COLO668 (cell line): ENCODE measurements around the gene PRSS38.

Source experiments
- DNase-seq: peaks from one replicate; lab custom pipeline; 2025; ENCODE audit not compliant: unreplicated experiment; lab: John Stamatoyannopoulos, UW

The PRSS38 gene

DNA sequence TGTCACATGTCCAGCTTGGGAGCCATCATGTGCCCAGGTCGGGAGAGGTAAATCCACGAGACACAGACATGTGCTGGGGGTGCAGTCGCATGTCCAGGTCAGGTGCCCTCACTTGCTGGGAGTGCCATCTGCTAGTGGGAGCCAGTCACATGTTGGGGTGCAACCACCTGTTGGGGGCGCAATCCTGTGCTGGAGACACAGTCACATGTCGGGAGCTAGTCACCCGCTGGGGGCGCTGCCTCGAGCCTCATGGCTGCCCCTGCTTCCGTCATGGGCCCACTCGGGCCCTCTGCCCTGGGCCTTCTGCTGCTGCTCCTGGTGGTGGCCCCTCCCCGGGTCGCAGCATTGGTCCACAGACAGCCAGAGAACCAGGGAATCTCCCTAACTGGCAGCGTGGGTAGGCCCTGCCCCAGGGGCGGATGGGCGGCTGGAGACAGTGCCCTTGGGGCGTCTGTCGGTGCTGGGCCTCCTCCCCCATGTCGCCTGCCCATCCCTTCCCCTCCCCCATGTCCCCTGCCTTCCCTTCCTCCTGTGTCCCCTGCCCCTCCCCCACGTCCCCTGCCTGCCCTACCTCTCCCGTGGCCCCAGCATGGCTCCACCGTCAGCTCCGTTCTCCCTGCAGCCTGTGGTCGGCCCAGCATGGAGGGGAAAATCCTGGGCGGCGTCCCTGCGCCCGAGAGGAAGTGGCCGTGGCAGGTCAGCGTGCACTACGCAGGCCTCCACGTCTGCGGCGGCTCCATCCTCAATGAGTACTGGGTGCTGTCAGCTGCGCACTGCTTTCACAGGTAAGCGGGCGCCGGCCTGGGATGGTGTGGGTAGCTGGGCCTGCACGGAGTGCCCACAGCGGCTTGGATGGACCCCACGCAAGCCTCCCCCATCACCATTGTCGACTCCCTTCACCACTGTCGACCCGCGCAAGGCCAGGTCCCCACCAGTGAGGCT, at the start of gene PRSS38:
PRSS38 (plus strand) TSS at position 208 of the 942 bp plus-strand sequence; CDS start at position 250, 42 bp downstream.
- DNase-seq, result no peak

DNA sequence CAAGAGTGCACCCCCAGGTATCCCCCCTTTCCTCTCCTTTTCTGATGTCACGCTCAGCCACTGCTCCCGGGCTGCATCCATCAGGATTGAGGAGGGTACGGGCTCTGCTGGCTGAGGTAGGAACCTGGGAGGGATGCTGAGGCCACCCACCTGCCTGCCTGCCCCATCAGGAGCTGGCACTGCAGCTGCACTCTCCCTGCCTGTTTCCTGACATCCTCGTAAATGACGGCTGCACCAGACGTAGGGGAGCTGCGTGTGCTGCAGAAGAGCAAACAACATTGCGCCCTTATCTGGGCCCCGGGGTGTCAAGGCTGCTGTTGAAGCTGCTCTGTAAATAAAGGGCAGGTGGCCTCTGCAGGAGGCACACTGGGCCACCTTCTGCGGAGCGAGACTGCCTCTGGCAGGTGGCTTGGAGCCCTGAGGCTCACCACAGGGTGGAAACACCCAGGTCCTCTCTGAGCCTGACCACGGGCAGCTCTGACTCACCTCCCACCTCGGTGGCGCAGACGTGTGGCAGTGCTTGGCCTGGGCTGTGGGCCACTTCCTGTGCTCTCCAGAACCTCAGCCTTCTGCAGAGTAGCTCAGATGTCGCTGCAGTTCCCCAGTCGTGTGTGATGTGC, 49.4 kb upstream of the PRSS38 start:
- peak; percentile 97 for DNase-seq

DNA sequence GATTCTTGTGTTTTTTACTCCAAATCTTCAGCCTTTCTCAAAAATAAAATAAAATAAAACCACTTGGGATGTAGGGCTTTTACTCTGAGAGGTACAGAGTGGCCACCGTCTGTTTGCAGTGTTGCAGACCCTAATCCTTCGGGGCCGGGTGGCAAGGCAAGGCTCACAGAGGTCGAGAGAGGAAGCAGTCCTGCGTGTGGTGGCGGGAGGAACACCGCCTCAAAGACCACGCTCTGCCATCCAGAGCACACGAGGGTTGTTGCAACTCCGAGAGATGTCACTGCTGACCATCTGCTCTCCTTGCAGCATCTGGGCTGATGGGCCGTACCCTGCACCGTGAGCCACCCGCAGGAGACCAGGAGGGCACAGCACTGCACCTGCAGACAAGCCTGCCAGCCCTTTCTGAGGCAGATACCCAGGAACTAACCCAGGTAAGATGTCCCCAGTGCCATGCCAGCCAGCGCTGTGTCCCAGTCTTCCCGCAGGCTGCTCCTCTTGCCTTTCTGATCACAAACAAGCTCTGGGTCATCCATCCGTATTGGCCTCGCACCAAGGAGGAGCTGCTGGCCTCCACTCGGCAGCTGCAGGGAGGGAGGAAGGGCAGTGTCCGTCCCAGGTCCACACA, 48.7 kb upstream of the PRSS38 start:
- peak; percentile 58 for DNase-seq

DNA sequence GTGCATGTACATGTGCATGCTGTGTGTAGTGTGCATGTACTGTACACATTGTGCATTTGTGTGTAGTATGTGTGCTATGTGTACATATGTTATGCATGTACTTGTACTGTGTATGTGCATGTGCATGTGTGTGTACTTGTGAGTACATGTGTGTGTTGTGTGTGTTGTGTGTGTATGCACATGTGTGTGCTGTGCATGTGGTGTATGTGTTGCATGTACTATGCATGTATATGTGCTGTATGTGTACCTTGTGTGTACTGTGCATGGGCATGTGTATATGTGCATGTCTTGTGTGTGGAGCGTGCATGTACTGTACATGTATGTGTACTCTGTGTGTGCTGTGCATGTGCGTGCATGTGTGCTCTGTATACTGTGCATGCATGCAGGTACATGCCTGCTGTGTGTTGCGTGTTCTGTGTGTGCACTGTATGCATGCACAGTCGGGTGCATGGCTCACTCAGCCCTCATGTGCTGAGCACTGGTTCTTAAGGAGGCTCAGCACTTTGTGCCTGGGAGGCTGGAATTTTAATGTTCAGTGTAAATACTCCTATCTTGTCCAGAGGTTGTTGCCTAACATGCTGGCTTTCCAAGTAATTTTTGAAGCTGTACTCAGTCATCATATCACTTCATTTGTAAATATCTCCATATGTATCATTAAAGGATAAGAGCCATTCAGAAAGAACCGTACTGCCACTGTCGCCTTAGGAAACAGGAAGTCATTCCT, 47.9 kb upstream of the PRSS38 start:
- DNase-seq, result no peak

DNA sequence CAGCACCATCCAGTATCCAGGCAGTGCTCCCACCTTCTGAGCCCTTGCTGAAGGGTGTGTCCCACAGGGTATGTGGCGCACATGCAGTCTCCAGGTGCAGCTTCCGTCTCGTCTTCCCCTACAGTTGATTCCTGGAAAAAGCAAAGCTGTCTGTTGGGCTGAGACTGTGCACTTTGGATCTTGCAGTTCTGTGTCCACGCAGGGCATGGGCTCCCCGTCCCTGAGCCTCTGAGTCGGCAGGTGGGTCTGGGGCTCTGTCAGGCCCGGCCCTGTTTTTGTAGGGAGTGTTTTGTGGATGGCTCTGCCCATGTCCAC, 47.4 kb upstream of the PRSS38 start:
- DNase-seq, result peak; percentile 37

DNA sequence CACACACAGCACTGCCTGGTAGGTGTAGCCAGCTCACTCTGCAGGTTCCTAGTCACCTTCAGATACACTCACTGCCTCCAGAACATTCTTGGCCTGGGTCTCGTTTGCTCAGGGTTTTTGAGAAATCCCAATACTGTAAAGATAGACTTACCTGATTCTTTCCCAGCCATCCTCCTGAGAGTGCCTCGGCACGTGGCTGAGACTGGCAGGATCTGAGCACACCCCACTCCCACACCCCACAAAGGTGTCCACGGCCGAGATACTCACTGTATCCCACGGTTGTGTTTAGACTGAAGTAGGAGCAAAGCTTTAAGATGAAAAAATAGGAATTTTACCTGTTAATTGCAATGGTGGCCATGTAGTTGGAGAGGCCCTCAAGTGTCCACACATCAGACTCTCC, 46.8 kb upstream of the PRSS38 start:
- no peak for DNase-seq

DNA sequence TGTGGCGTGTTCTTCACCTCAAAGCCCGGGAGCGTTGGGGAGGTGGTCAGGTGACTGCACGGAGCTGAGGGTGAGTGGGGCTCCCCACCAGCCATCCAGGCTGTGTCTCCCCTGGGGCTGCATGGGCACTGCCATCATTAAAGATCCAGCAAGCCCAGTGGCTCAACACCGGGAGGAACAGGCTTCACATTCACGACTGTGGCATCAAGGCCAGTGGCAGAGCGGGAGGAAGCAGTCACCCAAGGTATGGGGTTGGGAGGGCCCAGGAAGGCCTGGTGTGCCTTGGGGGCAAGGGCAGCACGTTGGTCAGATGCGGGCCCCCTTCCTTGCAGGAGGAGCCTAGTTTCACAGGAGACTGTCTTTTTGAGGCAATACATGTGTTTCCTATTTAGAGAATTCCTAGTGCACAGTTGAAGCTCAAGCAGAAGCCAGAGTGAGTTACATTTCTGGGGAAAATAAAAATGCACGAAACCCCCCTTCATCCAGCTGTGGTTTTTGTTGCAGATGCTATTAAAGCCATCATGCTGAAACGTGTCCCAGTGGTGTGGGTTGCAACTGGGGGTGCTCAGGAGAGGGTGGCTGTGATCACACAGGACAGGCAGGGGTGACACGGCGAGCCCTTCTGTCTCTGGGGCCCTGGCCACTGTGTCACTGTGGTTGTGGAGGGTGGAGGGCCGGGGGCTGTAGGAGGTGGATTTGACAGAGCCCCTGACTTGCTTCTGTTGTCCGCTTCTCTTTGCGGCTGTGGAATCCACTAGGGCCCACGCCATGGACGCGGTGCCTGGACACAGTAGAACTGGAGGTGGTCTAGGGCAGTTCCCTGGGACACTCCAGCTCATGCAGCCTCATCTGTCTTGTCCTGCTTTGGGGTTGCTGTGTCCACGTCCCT, 46.2 kb upstream of the PRSS38 start:
- no peak for DNase-seq

DNA sequence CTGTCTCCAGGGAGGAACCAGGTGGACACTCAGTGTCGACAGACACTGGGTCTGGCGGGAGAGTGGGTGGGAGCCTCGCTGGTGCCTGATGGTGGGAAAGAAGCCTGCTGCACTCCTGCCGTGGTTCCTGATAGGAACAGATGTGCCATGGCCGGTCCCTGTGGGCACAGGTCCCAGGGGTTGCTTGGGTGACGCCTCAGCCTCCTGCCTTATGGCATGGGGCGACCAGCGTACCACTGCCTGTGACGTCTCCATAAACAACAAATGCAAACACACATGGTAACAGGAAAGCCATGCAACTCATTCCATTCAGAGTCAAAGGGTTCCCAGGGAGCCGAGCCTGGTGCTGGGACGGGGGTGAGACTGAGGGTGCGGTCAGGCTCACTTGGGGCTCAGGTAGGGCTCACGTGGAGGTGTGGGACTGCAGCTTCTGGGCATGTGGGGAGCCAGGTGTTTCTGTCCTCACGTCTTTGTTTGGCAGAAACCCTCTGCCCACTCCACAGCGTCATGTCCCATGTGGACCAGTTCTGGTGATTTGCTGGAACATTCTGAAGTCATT, 45.5 kb upstream of the PRSS38 start:
- DNase-seq, result no peak

DNA sequence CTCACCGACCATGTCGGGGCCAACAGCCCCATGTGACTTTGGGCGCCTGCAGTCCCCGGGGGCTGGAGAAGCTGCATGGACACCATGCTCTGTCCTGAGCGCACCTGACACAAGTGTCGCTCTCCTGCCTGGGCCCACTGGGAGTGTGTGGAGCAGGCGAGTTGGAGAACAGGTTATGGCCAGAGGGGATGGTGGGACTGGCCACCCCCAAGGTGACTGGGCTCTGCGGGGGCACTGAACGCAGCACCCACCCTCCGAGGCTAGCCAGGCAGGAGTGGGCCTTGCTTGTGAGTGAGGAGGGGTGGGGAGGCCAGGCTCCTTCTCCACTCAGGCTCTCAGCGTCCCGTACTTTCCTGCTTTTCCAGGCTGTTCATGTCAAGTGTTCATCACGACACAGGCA, 44.7 kb upstream of the PRSS38 start:
- DNase-seq, result no peak

DNA sequence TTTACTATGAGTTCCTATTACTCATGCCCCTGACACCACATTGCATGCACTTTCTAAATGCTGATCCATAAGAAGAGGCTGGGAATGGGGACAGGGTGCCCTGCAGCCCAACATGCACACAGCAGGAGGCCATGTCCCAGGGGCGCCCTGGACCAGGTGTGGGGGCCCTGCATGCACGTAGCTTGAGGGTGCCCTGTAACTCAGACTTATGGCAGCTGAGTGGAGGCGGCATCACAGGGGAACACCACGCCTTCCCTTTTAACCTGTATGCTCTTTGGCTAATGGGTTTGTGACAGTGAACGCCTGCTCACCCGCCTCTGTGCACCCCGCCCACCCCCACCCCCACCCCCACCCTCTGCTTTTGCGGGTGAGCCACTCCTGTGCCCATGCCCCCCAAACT, 44.1 kb upstream of the PRSS38 start:
- no peak for DNase-seq

DNA sequence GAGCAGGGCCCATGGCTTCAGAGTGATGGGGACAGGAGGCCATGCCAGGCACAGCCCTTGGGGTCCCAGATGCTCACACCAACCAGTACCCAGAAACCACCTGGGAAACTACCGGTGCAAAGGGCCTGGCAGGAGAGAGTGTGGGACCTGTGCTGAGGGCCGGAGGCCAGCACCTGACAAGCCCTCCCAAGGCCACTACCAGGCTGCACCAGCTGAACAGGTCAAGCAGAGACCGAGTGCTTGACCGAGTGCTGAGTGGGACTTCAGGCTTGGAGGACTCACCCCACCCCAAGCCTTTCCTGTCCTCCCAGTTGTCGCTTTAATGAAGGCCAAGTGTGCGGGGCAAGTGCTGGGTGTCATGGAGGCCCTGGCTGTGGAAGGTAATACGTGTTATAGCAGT, 43.7 kb upstream of the PRSS38 start:
- DNase-seq, result no peak

DNA sequence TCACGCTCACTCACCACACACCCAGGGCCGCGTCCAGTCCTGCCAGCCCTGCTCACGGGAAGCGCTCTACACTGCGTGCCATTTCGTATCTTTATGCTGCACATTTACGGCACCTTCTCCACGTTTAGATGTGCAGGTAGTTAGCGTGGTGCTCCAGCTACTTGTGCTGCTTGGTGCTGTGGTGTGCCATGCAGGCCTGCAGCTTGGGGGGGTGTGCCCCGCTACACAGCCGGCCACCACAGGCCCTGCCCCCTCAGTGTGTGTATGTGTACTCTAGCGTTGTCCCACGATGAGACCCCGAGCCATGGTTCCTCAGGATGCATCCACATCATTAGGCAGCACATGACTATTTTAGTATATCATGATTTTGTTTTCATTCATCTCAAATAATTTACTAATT, 41.9 kb upstream of the PRSS38 start:
- peak; percentile 72 for DNase-seq

DNA sequence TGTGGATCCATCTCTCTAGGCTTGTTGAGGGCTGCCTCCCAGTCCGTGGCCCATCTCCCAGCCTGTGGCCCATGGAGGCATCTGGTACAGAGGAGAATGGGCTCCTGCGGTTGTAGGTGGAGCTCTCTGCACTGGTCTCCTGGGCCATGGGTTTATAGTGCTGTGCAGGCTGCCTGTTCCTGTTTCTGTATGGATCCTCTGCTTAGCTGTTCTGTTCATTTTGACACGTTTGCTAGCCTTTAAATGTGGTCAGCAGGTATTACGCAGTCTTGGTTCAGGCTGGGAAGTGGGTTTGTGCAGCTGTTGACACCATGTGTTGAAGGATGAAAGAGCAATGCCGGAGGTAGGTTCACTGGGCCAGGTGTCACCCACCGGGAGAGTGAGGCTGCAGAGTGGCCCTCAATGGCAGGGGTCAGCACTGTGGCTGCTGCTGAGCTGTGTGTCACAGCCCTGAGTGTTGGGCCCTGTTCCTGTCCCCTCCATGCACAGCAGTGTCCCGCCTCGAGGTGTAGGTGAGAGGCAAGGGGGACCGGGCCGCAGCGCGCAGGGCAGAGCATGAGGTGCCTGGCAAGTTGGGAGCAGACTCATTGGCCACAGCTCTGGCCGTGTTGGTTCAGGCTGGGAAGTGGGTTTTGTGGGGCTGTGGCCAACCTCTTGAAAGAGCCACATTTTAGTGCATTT, 41.3 kb upstream of the PRSS38 start:
- DNase-seq, result peak; percentile 82

DNA sequence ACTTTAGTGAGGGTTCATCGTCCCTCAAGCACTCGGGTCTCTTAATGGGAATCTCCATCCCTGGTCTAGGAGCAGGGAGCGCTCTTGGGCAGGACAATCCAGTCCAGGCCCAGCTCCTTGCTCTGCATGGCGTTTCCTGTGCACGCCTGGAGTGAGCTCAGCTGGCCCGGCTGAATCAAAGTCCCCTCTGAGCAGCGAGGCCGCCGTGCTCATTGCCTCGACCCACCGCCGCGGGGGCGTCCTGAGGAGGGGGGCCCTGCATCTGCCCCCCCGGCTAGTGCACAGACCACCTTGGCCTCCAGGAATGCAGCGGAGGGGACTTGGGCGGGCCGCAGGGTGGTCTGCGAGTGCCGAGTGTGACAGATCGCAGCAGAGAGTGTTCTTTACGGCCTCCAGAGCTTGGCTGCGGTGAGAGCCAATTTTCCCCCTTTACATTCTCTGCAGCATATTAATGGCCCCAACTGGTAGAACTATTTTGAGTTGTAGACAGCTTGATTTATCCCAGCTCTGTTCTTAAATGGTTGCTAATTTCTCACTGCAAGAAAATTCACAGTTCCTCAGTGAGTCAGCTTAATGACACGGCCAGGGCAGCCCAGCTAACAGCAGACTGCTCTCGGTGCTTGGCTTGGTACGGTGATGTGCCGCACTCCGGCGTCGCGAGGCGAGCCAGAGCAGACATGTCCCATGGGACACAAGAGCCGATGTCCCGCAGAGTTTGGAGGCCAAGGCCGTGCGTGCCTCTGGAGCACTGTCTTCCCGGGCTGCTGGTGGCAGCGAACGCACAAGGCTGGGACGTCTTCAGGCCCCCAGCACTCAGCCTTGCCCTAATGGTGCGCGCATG, 40.4 kb upstream of the PRSS38 start:
- DNase-seq, result no peak

DNA sequence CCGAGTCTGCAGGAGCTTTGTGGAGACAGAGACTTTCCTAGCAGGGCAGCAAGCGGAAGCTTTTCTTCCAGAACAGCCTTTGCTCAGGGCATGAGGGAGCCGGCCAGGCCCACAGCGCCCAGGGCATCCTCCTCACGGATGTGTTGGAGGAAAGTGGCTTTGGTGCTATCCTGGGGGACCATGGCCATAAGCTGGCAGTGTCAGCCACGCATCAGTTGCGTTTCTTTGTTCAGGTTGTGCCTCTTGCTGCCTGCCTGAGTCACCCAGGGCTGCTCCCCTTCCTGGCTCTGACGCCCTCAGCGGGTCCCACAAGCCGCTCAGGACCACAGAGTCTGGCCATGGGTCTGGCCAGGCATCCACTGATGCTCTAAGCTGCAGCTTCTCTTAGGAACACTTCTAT, 39.6 kb upstream of the PRSS38 start:
- DNase-seq, result no peak

DNA sequence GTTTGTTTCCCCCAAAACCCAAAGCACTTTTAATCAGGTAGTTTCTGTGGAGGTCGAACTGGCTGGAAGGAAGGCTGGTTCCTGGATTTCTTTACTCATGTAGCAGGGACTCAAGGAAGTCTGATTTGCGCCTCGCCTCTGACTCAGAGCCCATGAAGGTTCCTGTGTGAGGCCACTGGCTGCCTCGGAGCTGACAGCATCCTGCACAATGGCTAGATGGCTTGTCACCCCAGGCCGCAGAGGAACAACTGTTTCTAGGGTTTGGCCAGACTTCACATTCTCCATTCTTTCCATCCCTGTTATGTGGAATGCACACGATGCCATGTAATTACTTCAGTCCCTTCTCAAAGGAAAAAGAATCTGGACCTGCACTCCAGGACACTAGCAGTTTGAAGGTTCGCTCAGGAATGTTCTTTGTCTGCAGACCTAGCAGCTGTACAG, 39.1 kb upstream of the PRSS38 start:
- no peak for DNase-seq

DNA sequence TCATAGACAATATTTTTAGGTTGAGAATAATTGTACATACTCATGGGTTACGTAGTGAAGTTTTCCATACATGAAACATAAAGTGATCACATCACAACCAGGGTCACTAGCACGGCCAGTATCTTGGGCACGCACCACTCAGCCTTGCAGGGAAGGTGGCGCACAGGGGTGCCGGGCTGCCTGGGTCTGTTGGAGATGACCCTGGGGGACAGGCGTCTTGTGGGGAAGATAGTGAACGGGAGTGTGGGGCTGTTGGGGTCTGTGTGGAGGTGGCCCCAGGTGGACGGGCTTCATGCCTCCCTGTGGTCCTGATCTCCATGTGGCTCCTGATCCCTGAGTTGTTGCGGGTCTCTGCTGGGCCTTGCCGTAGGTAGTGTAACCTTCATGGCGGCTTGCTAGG, 38.3 kb upstream of the PRSS38 start:
- DNase-seq, result no peak

DNA sequence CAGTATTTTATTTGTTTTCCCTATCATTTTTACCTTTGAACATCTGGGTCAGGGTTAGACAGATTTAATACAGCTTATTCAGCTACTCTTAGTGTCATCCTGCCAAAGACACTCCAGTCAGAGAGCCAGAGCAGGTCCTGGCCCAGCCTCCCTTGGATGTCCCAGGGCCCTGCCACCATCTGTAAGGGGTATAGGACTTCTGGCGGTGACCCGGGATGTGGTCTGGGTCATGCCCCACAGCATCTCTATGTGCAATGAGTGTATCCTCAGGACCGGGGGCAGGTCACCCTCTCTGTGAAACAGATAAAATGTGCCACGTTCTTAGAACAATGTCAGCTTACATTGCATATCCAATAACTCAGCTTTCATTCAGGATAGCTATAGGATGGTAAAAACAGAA, 37.8 kb upstream of the PRSS38 start:
- no peak for DNase-seq
